K562 (cell line): ENCODE results near the gene MT1A. TPM values are rescaled to one million over a fixed set of nuclear protein-coding genes. Genes with fewer than 3 reads are reported as not detected.

Source experiments
- ETS2 ChIP-seq: IDR thresholded peaks from 2 replicates; pipeline ENCODE4 v1.6.1; 2016; ENCODE audit warnings: borderline replicate concordance, missing genetic modification characterization, mild to moderate bottlenecking, moderate library complexity, missing compliant biosample characterization; ENCODE audit not compliant: poor library complexity, severe bottlenecking
- FOXA1 ChIP-seq: fragments of 450-650 bp; IDR thresholded peaks from 2 replicates; pipeline ENCODE4 v1.6.1; 2016; ENCODE audit warnings: mild to moderate bottlenecking, borderline replicate concordance
- LEF1 ChIP-seq: fragments of 450-650 bp; IDR thresholded peaks from 2 replicates; pipeline ENCODE4 v1.6.1; 2016; ENCODE audit warnings: mild to moderate bottlenecking
- MTA3 ChIP-seq: fragments of 450-650 bp; formaldehyde crosslinking; IDR thresholded peaks from 2 replicates; pipeline ENCODE4 v1.6.1; 2017; ENCODE audit warnings: mild to moderate bottlenecking, borderline replicate concordance
- NELFE ChIP-seq: IDR thresholded peaks from 2 replicates; pipeline ENCODE4 v1.6.1; 2011; ENCODE audit warnings: mild to moderate bottlenecking; ENCODE audit not compliant: insufficient read depth, insufficient read length
- NR2C1 ChIP-seq, 2 experiments: fragments of 450-650 bp; IDR thresholded peaks; 2 replicates each; pipeline ENCODE4 v1.6.1; 2017; ENCODE audit warnings: mild to moderate bottlenecking in 2 of 2, antibody characterized with exemption in 1 of 2, inconsistent platforms in 1 of 2, missing compliant biosample characterization in 1 of 2, missing genetic modification characterization in 1 of 2
- OTX1 ChIP-seq: fragments of 450-650 bp; formaldehyde crosslinking; IDR thresholded peaks from 2 replicates; pipeline ENCODE4 v1.4.0; 2022; ENCODE audit warnings: mild to moderate bottlenecking
- PHTF2 ChIP-seq: fragments of 250-450 bp; sonication (Bioruptor Pico); IDR thresholded peaks from 2 replicates; pipeline ENCODE4 v1.5.0; 2021; ENCODE audit warnings: mild to moderate bottlenecking
- RBFOX2 ChIP-seq: fragments of 200-400 bp; formaldehyde crosslinking; IDR thresholded peaks from 2 replicates; pipeline ENCODE4 v1.6.1; 2017; ENCODE audit warnings: low read depth, mild to moderate bottlenecking, low read length, moderate library complexity
- RHOXF2B ChIP-seq: fragments of 250-450 bp; sonication (Bioruptor Pico); conservative IDR thresholded peaks from 2 replicates; pipeline ENCODE4 v1.5.1; 2021
- SMARCC2 ChIP-seq: fragments of 450-650 bp; IDR thresholded peaks from 2 replicates; pipeline ENCODE4 v1.6.1; 2017; ENCODE audit warnings: antibody characterized with exemption, moderate library complexity, mild to moderate bottlenecking, low read depth
- TAL1 ChIP-seq: fragments of 450-650 bp; IDR thresholded peaks from 2 replicates; pipeline ENCODE4 v1.6.1; 2016; ENCODE audit warnings: mild to moderate bottlenecking
- ZFP36 ChIP-seq: fragments of 150-350 bp; IDR thresholded peaks from 2 replicates; pipeline ENCODE4 v1.6.1; 2018; ENCODE audit warnings: low read length, low read depth; ENCODE audit not compliant: partially characterized antibody
- ZNF507 ChIP-seq: conservative IDR thresholded peaks from 2 replicates; pipeline ENCODE4 v1.6.1; 2017; ENCODE audit warnings: missing genetic modification characterization, missing compliant biosample characterization
- ZNF707 ChIP-seq: fragments of 250-450 bp; sonication (Bioruptor Pico); conservative IDR thresholded peaks from 2 replicates; pipeline ENCODE4 v1.8.0; 2022; ENCODE audit warnings: inconsistent platforms, mild to moderate bottlenecking, moderate library complexity
- polyA plus RNA-seq, 8 experiments: library from polyadenylated mRNA; depleted of rRNA in 4 of 8; stranded (reverse) in 5 of 8; unstranded in 3 of 8; fragments of >200 nt; fragmentation: Nextera tagmentation in 2 of 8; fragmentation: Illumina TruSeq in 1 of 8; extraction: Ambion mirVana in 2 of 8; extraction: Trizol in 1 of 8; gene quantifications; 2 replicates each; pipeline versions ENCODE4 v1.2.1 to v1.2.3, GENCODE V29; 2011 to 2014; ENCODE audit warnings: inconsistent platforms in 1 of 8, missing spikeins in 1 of 8
- total RNA-seq, 7 experiments: library from RNA; depleted of rRNA in 6 of 7; stranded (reverse); fragments of >200 nt in 6 of 7; fragmentation: Illumina TruSeq in 2 of 7; extraction: Trizol in 2 of 7; gene quantifications; 2 replicates each; pipeline versions ENCODE4 v1.2.1 to v1.2.3, GENCODE V29; 2011 to 2021; ENCODE audit warnings: low replicate concordance in 1 of 7
- TF ChIP-seq, protein P1 (sequence below): fragments of 250-450 bp; sonication (Bioruptor Pico); IDR thresholded peaks from 2 replicates; pipeline ENCODE4 v1.5.0; 2021; ENCODE audit warnings: mild to moderate bottlenecking, moderate library complexity
- TF ChIP-seq, protein P2 (sequence below): fragments of 450-650 bp; IDR thresholded peaks from 2 replicates; pipeline ENCODE4 v1.6.1; 2018; ENCODE audit warnings: mild to moderate bottlenecking, low read depth; ENCODE audit not compliant: partially characterized antibody
- TF ChIP-seq, protein P3 (sequence below), 2 experiments: fragments of 150-350 bp in 1 of 2; IDR thresholded peaks; 2 replicates each; pipeline ENCODE4 v1.6.1; 2012 to 2016; ENCODE audit warnings: low read depth in 2 of 2, low read length in 2 of 2, mild to moderate bottlenecking in 1 of 2, moderate library complexity in 1 of 2

The MT1A gene
- total and polyA plus RNA-seq, 9 of the 15 experiments (the other 6 are each of a cell fraction or from before 2014, with no cell fraction given) = 0.23 TPM; not detected in 8

DNA sequence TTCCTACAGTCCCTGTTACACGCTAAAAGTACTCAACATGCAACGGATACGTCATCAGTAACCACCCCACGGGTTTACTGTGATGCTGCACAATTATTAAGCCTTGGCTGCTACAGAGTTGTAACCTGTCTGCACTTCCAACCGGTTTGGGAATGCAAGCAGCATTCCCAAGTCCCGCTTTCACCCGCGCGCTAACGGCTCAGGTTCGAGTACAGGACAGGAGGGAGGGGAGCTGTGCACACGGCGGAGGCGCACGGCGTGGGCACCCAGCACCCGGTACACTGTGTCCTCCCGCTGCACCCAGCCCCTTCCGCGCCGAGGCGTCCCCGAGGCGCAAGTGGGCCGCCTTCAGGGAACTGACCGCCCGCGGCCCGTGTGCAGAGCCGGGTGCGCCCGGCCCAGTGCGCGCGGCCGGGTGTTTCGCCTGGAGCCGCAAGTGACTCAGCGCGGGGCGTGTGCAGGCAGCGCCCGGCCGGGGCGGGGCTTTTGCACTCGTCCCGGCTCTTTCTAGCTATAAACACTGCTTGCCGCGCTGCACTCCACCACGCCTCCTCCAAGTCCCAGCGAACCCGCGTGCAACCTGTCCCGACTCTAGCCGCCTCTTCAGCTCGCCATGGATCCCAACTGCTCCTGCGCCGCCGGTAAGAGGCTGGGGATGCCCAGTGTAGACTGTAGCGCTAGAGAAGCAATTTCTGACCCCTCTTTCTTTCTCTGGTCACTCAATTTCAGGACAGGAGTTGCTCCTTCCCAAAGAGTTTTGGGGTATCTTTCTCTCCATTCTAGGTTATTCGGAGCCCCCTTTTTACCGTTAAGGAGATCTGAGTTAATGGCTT is 30.2 kb upstream of the MT1A start, which contains the start of gene MT2A (continued):
- TF ChIP-seq, protein P1, sequence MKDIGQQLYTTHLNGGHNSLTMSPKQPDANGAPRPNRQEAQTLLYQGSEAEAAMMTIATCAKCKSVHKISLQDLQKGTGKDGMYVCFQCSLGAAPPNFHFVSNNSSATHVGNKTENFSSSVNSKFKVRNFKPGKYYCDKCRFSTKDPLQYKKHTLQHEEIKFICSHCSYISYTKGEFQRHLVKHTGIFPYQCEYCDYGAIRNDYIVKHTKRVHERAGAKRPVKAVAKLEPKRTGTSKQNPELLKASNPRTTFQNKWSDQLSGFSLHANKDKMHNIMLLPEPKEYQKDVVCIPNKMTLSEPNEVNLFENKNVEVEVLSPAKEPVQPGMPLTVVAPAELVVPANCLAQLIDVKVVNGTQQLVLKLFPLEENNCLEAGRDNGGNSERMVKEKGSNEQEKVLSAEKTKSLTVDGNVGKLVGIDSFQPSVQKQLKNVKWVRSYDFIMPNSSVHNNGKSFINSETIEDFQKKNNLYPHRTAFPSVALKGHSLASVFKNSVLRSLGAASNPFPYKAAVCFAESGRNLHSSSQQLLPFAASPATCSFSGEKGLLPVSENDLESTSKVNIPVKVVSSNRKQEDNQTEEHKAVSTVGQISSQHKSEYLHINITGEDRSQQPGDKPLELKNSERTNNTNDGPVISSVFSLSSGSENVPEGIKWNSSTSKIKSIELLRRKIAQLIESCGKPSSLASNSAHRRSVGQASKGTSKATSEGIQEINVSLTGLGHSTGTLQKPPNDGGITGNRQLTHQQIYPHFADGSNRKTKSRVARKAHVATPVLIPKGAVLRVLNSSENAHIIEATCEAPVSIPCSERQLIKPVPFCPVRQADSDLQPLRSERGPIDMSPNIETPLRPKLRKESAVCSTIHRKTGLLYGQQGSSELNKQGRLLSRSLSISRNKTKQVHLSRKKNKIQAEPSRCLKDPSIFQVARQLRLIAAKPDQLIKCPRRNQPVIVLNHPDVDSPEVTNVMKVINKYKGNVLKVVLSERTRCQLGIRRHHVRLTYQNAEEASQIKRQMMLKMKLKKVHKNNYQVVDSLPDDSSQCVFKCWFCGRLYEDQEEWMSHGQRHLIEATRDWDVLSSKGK (CRISPR knock-in tag) = no peak
- TF ChIP-seq SMARCC2 (no peak; the same call in 1 of the 2 replicates), OTX1 (no peak), ETS2 (tag) (no peak), RBFOX2 (peak; percentile 84), NR2C1 (IDR thresholded peaks at IDR 0.05) (no peak), NR2C1 (tag; IDR thresholded peaks at IDR 0.05) (no peak), MTA3 (peak; percentile 60; the same call in 1 of the 2 replicates), NELFE (no peak), ZNF507 (tag) (no peak), FOXA1 (no peak), LEF1 (no peak), RHOXF2B (CRISPR knock-in tag) (no peak), ZNF707 (CRISPR knock-in tag) (no peak), PHTF2 (CRISPR knock-in tag) (no peak), TAL1 (no peak), ZFP36 (peak; percentile 66)
- TF ChIP-seq, protein P2, sequence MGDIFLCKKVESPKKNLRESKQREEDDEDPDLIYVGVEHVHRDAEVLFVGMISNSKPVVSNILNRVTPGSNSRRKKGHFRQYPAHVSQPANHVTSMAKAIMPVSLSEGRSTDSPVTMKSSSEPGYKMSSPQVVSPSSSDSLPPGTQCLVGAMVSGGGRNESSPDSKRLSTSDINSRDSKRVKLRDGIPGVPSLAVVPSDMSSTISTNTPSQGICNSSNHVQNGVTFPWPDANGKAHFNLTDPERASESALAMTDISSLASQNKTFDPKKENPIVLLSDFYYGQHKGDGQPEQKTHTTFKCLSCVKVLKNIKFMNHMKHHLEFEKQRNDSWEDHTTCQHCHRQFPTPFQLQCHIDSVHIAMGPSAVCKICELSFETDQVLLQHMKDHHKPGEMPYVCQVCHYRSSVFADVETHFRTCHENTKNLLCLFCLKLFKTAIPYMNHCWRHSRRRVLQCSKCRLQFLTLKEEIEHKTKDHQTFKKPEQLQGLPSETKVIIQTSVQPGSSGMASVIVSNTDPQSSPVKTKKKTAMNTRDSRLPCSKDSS = no peak
- TF ChIP-seq, protein P3, sequence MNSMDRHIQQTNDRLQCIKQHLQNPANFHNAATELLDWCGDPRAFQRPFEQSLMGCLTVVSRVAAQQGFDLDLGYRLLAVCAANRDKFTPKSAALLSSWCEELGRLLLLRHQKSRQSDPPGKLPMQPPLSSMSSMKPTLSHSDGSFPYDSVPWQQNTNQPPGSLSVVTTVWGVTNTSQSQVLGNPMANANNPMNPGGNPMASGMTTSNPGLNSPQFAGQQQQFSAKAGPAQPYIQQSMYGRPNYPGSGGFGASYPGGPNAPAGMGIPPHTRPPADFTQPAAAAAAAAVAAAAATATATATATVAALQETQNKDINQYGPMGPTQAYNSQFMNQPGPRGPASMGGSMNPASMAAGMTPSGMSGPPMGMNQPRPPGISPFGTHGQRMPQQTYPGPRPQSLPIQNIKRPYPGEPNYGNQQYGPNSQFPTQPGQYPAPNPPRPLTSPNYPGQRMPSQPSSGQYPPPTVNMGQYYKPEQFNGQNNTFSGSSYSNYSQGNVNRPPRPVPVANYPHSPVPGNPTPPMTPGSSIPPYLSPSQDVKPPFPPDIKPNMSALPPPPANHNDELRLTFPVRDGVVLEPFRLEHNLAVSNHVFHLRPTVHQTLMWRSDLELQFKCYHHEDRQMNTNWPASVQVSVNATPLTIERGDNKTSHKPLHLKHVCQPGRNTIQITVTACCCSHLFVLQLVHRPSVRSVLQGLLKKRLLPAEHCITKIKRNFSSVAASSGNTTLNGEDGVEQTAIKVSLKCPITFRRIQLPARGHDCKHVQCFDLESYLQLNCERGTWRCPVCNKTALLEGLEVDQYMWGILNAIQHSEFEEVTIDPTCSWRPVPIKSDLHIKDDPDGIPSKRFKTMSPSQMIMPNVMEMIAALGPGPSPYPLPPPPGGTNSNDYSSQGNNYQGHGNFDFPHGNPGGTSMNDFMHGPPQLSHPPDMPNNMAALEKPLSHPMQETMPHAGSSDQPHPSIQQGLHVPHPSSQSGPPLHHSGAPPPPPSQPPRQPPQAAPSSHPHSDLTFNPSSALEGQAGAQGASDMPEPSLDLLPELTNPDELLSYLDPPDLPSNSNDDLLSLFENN (IDR thresholded peaks at IDR 0.05; ENCODE audit: low read depth in 2 of 2, low read length in 2 of 2) = no peak
